OCI-LY1 (cell line): Measurements from ENCODE around the gene GANC.

Experiments
- CTCF ChIP-seq: fragments of 200-600 bp; sonication (generic), shearing (Covaris generic); IDR thresholded peaks from 2 replicates; pipeline ENCODE4 v1.5.1; 2017; ENCODE audit warnings: mild to moderate bottlenecking, antibody characterized with exemption, low read length, moderate library complexity, mixed read lengths
- EZH2 ChIP-seq: fragments of 200-600 bp; sonication (generic), shearing (Covaris generic); IDR thresholded peaks from 2 replicates; pipeline ENCODE4 v1.8.0; 2017; ENCODE audit warnings: borderline replicate concordance, mixed run types, mild to moderate bottlenecking, antibody characterized with exemption, low read length, moderate library complexity, mixed read lengths

- TF ChIP-seq CTCF (no peak), EZH2 (no peak)
Observed at GRCh38 chr15:42233107-42233506, 39.9 kb upstream of the GANC start.
